Right lung (tissue), 5 donors: ENCODE data around the gene RELA. TPM values are rescaled to one million over a fixed set of nuclear protein-coding genes. Genes with fewer than 3 reads are reported as not detected.

Experiments
- DNase-seq, 2 donors: peaks; one replicate each; pipeline ENCODE4 v3.0.0-alpha.2; 2013
- polyA plus RNA-seq, 5 donors: library from polyadenylated mRNA; unstranded; fragments of 120-200 nt; gene quantifications; one replicate each; pipeline versions ENCODE4 v1.2.1 to v1.2.3, GENCODE V29; 2013; ENCODE audit warnings: inconsistent platforms in 1 of 5, low replicate concordance in 1 of 5; ENCODE audit not compliant: insufficient read length in 5 of 5, insufficient read depth in 1 of 5

The RELA gene
- polyA plus RNA-seq, 5 donors = 43.0 to 68.0 (median 53.2) TPM

DNA sequence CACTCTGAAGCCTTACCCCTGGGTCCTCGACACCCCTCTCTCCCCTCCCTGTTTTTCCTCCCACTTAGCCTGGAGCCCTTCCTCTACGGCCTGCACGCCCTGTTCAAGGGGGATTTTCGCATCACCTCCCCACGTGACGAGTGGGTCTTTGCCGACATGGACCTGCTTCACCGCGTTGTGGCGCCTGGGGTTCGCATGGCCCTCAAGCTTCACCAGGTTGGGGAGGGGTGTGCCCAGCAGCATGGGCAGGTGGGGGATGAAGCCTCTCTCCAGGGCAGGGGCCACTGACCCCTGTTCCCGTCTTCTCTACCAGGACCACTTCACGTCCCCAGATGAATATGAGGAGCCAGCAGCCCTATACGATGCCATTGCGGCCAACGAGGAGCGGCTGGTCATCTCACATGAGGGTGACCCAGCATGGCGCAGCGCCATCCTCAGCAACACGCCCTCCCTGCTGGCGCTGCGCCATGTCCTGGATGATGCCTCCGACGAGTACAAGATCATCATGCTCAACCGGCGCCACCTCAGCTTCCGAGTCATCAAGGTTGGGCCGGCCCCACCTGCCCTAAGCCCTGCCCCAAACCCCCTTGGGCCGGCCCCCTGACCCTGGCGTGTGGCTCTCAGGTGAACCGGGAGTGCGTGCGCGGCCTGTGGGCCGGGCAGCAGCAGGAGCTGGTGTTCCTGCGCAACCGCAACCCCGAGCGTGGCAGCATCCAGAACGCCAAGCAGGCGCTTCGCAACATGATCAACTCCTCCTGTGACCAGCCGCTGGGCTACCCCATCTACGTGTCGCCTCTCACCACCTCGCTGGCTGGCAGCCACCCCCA is 27.6 kb downstream of the RELA start:
- DNase-seq = no peak

- no peak for DNase-seq
Measured at GRCh38 chr11:65634440-65634839, 28.3 kb downstream of the RELA start.

DNA sequence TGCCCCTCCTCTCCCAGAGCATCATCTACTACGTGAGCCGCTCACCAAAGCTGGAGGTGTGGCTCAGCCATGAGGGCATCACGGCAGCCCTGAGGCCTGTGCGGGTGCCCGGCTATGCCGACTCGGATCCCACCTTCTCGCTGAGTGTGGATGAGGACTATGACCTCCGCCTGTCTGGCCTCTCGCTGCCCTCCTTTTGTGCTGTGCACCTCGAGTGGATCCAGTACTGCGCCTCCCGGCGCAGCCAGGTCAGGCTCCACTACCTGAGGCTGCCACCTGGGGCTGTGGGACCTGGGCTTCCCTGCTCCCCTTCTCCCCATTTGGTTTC is 28.6 kb downstream of the RELA start:
- no peak for DNase-seq

DNA sequence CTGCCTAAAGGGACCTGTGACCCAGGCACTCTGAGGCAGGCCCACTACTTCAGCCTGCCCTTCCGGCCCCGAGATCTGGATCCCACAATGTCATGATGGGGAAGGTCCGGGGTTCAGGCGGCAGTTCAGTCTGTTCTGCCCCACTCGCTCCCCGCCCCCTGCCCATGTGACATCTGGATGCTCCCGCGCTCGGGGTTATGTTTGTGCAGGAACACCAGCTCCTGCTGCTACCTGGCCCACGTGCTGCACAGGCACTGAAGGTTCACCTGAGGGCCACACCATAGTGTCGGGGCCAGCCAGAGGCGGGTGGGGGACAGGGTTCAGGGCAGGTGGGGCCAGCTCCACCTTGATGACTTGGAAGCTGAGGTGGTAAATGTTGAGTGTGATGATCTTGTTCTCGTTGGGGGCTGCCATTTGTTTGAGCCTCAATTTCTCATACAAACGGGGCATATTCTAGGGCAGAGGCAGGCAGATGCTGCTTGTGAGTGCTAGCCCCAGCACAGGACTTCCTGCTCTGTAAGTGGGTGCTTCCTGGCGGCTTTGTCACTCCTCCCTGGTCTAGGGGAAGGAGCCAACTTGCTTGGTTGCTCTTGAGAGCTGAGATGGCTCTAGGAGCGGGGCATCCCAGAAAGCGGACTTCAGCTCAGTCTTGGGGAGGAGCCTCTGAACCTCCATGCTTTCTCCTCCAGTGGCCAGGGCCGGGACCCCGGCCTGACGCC is 29.2 kb downstream of the RELA start:
- no peak for DNase-seq

- no peak for DNase-seq
Measured at GRCh38 chr11:65630215-65630614, 32.5 kb downstream of the RELA start.

DNA sequence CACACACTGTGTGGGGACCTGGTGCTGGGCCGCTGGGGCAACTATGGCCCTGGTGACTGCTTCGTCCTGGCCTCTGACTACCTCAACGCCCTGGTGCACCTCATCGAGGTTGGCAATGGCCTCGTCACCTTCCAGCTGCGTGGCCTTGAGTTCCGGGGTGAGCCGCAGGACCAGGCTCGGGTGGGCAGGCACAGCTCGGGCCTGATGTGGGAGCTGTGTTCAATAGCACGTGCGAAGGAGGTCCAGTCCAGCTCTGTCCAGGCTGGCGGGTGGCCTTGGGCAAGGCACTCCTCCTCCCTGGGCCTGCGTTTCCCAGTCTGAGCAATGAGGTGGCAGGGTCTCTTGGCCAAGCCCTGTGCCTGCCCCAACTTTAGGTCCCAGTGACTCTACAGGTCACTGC is 33.1 kb downstream of the RELA start:
- no peak for DNase-seq

GRCh38 chr11:65627202-65627601 is 35.5 kb downstream of the RELA start:
- no peak for DNase-seq

DNA sequence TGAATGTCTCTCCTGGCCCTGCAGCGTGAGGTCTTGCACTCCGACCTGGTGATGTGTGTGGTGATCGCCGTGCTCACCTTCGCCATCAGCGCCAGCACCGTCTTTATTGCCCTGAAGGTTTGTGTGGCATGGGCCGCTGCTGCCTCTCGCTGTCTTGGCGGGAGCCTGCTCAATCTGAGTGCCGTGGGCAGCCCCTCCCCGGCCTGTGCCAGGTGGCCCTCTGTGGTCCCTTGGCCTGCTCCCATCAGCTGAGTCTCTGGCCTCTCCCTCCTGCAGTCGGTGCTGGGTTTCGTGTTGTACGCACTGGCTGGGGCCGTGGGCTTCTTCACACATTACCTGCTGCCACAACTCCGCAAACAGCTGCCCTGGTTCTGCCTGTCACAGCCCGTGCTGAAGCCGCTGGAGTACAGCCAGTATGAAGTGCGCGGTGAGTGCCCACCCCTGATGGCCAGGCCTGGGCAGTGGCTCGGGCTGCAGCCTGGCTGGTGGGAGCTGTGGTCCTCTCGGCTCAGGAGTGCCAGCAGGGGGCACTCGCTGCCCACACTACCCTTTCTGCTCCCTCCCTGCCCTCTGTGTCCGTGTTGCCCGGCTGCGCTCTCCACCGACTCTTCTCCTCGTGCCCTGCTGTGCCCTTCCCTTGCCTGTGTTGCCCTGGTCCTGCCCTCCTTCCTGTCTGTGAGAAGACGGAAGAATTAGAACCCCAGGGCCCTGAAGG is 36.9 kb downstream of the RELA start:
- no peak for DNase-seq

DNA sequence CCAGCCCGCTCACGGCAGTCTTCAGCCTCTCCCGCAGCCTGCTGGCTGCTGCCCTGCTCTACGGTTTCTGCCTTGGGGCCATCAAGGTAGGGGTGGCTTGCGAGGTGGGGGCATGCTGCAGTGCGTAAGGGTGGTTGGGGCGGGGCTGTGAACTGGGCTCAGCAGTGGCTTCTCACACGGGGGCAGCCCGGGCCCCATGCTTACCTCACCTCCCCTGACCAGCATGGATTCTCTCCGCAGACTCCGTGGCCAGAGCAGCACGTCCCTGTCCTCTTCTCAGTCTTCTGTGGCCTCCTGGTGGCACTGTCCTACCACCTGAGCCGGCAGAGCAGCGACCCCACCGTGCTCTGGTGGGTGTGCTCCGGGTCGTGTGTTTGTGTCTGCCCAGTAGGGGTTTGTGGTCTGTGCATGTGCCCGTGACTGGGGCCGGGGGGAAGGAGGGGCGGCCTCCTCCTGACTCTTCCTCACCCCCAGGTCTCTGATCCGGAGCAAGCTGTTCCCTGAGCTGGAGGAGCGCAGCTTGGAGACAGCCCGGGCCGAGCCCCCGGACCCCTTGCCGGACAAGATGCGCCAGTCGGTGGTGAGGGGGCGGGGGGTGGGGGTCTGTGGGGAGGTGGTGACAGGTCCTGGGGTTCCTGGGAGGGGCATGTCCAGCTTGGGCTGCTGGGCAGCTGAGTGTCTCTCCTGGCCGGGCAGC is 37.6 kb downstream of the RELA start:
- DNase-seq = no peak

GRCh38 chr11:65623852-65624616 is 38.7 kb downstream of the RELA start:
- DNase-seq = no peak

DNA sequence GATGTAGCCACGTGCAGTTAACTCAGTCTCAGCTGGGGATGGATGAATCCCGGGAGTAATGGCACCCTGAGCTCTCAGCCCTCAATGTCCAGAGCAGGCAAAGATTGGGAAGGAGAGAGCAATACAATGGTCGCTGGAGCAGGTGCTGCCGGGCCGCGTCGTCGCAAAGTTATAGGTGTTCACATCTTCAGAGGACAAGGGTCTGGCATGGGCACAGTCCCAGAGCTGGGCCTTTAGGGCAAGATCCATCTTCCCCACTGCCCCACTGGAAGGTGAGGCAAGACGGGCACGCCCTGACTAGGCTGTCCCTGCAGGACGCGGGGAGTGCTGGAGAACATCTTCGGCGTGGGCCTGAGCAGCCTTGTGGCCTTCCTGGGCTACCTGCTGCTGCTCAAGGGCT is 39.5 kb downstream of the RELA start:
- DNase-seq = no peak

DNA sequence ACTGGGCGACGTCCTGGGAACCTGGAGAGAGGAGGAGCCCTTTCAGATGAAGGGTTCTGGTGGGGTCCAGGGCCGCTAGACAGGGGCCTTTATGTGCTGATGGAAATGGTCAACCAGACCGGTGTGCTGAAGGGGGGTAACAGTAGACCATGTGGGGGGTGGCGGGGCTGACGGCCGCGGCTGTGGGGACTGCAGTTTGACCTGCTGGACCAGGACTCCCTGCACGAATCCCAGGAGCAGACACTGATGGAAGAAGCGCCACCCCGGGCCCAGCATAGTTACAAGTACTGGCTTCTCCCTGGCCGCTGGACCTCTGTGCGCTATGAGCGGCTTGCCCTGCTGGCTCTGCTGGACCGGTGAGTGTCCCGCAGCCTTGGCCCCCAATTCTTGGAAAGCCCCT is 40.7 kb downstream of the RELA start:
- DNase-seq = no peak

DNA sequence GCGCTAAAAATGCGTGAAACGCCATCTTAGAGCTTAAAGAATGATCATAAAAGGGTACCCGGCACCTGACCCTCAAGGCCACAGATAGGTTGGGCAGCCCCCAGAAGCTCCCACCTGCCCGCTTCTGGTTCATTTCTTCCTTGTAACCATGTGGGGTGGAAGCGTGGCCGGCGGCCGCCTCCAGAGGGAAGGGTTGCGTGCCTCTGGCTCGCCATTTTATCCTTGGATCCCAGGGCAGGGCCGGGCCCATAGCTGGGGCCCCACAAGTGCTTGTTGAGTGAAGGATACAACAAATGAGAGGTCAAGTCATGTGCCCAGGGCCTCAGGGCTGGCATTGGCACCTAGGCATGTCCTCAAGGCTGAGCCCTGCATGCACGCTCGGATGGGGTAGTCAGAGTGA is 41.3 kb downstream of the RELA start:
- no peak for DNase-seq

GRCh38 chr11:65620666-65621065 is 42.0 kb downstream of the RELA start:
- no peak for DNase-seq

- no peak for DNase-seq
Measured at GRCh38 chr11:65619281-65619928, 43.3 kb downstream of the RELA start.

DNA sequence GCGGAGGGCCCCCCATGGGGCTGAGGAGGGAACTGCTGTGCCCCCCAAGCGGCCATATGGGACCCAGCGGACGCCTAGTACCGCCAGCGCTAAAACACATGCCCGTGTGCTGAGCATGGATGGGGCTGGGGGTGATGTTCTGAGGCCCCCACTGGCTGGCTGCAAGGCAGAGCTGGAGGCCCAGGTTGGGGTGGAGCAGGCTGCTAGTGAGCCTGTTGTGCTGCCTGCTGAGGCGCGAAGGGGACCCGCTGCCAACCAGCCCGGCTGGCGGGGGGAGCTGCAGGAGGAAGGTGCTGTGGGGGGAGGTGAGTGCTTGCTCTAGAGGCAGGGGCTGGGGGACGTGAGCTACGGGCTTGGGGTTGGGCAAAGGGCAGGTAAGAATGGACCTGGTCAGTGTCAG is 44.0 kb downstream of the RELA start:
- no peak for DNase-seq

DNA sequence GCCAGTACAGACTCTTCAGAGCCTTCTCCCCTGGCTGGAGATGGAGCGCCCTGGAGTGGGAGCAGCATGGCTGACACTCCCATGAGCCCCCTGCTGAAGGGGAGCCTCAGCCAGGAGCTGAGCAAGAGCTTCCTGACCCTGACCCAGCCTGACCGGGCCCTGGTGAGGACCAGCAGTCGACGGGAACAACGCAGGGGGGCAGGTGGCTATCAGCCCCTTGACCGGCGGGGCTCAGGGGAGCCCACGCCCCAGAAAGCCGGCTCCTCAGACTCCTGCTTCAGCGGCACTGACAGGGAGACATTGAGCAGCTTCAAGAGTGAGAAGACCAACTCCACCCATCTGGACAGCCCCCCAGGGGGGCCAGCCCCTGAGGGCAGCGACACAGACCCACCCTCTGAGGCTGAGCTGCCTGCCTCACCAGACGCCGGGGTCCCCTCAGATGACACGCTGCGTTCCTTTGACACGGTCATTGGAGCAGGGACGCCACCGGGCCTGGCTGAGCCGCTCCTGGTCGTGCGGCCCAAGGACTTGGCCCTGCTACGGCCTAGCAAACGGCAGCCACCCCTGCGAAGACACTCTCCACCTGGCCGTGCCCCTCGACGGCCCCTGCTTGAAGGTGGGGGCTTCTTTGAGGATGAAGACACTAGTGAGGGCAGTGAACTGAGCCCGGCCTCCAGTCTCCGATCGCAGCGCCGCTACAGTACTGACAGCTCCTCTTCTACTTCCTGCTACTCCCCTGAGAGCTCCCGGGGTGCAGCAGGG is 44.5 kb downstream of the RELA start:
- DNase-seq = no peak

DNA sequence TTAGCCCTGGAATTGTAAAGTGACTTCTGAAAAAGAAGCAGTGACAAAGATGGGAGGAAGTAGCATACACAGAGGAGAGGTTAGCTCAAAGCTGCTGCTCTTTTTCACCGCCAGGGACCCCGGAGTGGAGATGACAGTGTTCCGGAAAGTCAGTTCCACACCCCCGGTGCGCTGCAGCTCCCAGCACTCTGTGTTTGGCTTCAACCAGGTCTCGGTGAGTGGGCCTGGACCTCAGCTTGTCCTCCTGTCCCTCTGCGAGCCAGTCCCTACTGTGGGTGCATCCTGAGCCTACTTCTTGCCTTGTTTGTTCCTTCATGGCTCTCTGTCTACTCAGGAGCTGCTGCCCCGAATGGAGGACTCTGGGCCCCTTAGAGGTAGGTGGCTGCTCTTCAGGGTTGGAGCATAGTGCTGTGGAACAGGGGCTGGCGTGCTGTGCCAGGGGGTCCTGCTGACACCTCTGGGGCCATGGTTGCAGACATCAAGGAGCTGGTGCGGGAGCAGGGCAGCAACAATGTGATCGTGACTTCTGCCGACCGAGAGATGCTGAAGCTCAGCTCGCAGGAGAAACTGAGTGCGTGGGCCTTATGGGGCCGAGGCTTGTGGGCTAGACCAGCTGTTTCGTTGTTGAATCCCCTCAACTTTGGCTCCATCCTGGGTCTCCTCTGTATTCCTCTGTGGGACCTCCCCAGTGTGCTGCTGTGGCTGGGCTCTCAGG is 45.4 kb downstream of the RELA start:
- no peak for DNase-seq

- DNase-seq = no peak
Measured at GRCh38 chr11:65616575-65617001, 46.1 kb downstream of the RELA start.
